Transverse colon (tissue), 4 donors: ENCODE data around the gene ATP6V1B1. TPM values are rescaled to one million over a fixed set of nuclear protein-coding genes. Genes with fewer than 3 reads are reported as not detected.

Source experiments
- DNase-seq: peaks from one replicate; pipeline ENCODE4 v3.0.0-alpha.2; 2019
- H3K27ac ChIP-seq, 4 donors: fragments of 200-600 bp; sonication (generic); 2 replicates each; pipeline ENCODE4 v1.5.1; 2016 to 2018; ENCODE audit warnings: inconsistent platforms in 4 of 4
- H3K27me3 ChIP-seq: fragments of 200-600 bp; sonication (generic); 2 replicates; pipeline ENCODE4 v1.5.1; 2017; ENCODE audit warnings: inconsistent platforms
- H3K36me3 ChIP-seq, 4 donors: fragments of 200-600 bp; sonication (generic); 2 replicates each; pipeline ENCODE4 v1.5.1; 2017 to 2019; ENCODE audit warnings: inconsistent platforms in 4 of 4
- H3K4me1 ChIP-seq, 4 donors: fragments of 200-600 bp; sonication (generic); 2 replicates each; pipeline ENCODE4 v1.5.1; 2017 to 2020; ENCODE audit warnings: inconsistent platforms in 4 of 4
- H3K4me3 ChIP-seq, 4 donors: fragments of 200-600 bp; sonication (generic); 1 replicate in 1 of 4; 2 replicates in 3 of 4; pipeline versions ENCODE4 v1.5.1 to v1.6.1; 2017 to 2019; ENCODE audit warnings: inconsistent platforms in 4 of 4
- H3K9me3 ChIP-seq, 2 donors: fragments of 200-600 bp; sonication (generic); 2 replicates each; pipeline ENCODE4 v1.5.1; 2017 to 2019; ENCODE audit warnings: inconsistent platforms in 2 of 2
- EP300 ChIP-seq: sonication (generic); formaldehyde crosslinking; IDR thresholded peaks from one replicate; pipeline ENCODE4 v1.6.1; 2017; ENCODE audit warnings: antibody characterized with exemption, low read depth
- POLR2A ChIP-seq: fragments of 450-650 bp; IDR thresholded peaks from one replicate; pipeline ENCODE4 v1.6.1; 2016; ENCODE audit warnings: antibody characterized with exemption, mild to moderate bottlenecking, moderate library complexity
- POLR2AphosphoS5 ChIP-seq, 3 donors: sonication (generic); formaldehyde crosslinking; IDR thresholded peaks; one replicate each; pipeline ENCODE4 v1.6.1; 2016; ENCODE audit warnings: antibody characterized with exemption in 3 of 3
- WGBS, 2 donors: methylation state at CpG; one replicate each; pipeline ENCODE4 v1.1.5; 2018; ENCODE audit warnings: low coverage in 1 of 2; 5-methylcytosine and 5-hydroxymethylcytosine counted together
- in situ Hi-C, 4 donors: fragments of 200-750 bp; cut with MboI; loops; one replicate each; pipeline versions ENCODE4 v1.15.0 to v1.15.1; 2017; ENCODE audit warnings: low sequenced_read_pairs in 3 of 4, low pct_ligation_motif_present in 1 of 4, low pct_unique_long_range_greater_than_20kb in 1 of 4
- intact Hi-C: fragments of 100-400 bp; cut with DNase I; formaldehyde crosslinking; loops from one replicate; pipeline ENCODE4 v1.15.1; 2023; ENCODE audit warnings: low total_unique reads
- total RNA-seq, 4 donors: library from RNA; depleted of rRNA; stranded (reverse); fragments of >200 nt; gene quantifications; one replicate each; pipeline ENCODE4 v1.1.0, GENCODE V29; 2016
- TF ChIP-seq, protein P1 (sequence below), 5 experiments: fragments of 200-600 bp in 3 of 5; fragments of 450-650 bp in 2 of 5; sonication (generic) in 3 of 5; IDR thresholded peaks; 1 replicate in 2 of 5; 2 replicates in 3 of 5; pipeline ENCODE4 v1.5.1; 2016 to 2017; ENCODE audit warnings: antibody characterized with exemption in 5 of 5, inconsistent platforms in 3 of 5, mild to moderate bottlenecking in 2 of 5, moderate library complexity in 1 of 5

Gene ATP6V1B1
- total RNA-seq, 4 donors from 2014 or later = not detected

DNA sequence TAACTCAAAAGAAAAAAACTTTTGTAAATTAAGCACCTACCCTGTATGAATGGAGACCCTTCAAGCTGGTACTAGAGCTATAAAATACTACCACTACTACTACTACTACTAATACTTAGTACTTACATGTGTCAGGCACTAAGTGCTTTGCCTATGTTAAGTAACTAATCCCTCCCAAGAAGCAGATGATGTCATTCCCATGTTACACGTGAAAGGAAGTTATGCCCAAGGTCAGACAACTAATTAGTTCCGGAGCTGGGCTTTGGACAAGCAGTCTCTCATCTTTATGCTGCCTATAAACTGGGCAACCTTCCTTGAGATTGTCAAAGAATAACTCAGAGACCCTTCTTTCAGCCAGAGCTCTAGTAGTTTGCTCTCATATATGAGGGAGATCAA, 13.9 kb upstream of the ATP6V1B1 start:
- no peaks in the 10 kb centered on the region for H3K36me3 ChIP-seq
- no peaks in the 10 kb centered on the region for H3K4me1 ChIP-seq
- in situ Hi-C loops (loop anchor here in 1 of 4 donors (10.0 kb wide), 1 partner anchor 57 kb away; no protein-coding TSS in a partner anchor), intact Hi-C loops (no loop called here)
- H3K27ac ChIP-seq = no peak overlapping the region
- no peak for DNase-seq
- no peaks in the 10 kb centered on the region for H3K9me3 ChIP-seq
- H3K4me3 ChIP-seq = no peak overlapping the region
- no peak for TF ChIP-seq POLR2A
- TF ChIP-seq, protein P1, sequence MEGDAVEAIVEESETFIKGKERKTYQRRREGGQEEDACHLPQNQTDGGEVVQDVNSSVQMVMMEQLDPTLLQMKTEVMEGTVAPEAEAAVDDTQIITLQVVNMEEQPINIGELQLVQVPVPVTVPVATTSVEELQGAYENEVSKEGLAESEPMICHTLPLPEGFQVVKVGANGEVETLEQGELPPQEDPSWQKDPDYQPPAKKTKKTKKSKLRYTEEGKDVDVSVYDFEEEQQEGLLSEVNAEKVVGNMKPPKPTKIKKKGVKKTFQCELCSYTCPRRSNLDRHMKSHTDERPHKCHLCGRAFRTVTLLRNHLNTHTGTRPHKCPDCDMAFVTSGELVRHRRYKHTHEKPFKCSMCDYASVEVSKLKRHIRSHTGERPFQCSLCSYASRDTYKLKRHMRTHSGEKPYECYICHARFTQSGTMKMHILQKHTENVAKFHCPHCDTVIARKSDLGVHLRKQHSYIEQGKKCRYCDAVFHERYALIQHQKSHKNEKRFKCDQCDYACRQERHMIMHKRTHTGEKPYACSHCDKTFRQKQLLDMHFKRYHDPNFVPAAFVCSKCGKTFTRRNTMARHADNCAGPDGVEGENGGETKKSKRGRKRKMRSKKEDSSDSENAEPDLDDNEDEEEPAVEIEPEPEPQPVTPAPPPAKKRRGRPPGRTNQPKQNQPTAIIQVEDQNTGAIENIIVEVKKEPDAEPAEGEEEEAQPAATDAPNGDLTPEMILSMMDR (IDR thresholded peaks at IDR 0.05) = no peak
- no peak for TF ChIP-seq EP300
- TF ChIP-seq POLR2AphosphoS5 (IDR thresholded peaks at IDR 0.05) = no peak
- H3K27me3 ChIP-seq = peaks cover 23% of the 10 kb centered on the region
- WGBS, 2 donors = 20% methylated on average over 2 of the region's 2 CpGs; no CpG with 5 or more reads in 1 of the 2 donors

DNA sequence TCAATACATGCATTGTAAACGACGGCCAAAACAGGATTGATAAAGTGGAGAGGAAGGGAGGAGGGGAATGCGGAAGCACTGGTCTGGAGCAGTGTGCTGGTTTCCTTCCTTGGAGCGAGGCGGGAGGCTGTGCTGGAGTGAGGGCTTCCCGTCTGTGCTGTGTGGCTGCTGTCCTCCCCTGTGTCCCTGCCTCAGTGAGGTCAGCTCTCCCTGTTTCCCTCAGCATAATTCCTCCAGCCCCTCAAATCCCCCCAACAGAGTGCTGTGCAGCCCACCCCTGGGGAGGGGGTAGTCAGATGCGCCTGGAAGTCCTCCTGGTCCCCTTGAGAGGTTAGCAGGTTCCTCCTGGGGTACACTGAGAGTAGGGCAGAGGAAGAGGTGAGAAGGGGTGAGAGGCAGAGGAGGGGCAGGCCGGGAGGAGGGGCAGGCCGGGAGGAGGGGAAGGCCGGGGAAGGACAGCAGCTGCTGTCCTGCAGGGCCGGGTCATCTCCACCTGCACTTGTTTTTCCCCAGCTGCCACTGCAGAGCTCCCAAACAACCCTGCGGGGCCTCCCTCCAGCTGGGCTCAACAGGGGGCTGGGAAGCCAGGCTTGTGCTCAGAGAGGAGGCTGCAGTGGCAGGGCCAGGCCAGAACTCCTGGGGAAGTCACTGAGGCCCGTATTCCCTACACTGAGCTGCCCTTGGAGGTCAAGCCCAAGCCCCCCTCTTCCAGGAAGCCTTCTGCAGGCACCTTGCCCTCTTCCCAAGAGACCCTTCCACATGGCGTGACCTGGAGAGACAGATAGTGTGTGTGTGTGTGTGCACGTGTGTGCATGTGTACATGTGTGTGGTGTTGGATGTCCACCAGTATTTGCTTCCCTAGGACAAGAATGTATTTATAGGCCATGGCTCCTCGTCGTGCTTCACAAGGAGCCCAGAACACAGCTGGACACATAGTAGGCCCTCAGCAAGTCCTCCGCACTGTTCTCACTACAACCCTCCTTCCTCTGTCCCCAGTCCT, 13.2 kb upstream of the ATP6V1B1 start:
- intact Hi-C loops (no loop called here), in situ Hi-C loops (loop anchor here in 1 of 4 donors (10.0 kb wide), 1 partner anchor 58 kb away; no protein-coding TSS in a partner anchor)
- H3K27me3 ChIP-seq = peaks cover 22% of the 10 kb centered on the region
- H3K36me3 ChIP-seq = no peaks in the 10 kb centered on the region
- H3K27ac ChIP-seq = no peak overlapping the region
- H3K9me3 ChIP-seq = no peaks in the 10 kb centered on the region
- H3K4me3 ChIP-seq = no peak overlapping the region
- no peak for DNase-seq
- WGBS, 2 donors = 73 to 76% methylated on average over 11 to 18 of the region's 18 CpGs
- H3K4me1 ChIP-seq = no peaks in the 10 kb centered on the region
- TF ChIP-seq POLR2AphosphoS5 (IDR thresholded peaks at IDR 0.05) (no peak), EP300 (no peak), POLR2A (no peak)
- TF ChIP-seq, protein P1 (IDR thresholded peaks at IDR 0.05) = no peak

DNA sequence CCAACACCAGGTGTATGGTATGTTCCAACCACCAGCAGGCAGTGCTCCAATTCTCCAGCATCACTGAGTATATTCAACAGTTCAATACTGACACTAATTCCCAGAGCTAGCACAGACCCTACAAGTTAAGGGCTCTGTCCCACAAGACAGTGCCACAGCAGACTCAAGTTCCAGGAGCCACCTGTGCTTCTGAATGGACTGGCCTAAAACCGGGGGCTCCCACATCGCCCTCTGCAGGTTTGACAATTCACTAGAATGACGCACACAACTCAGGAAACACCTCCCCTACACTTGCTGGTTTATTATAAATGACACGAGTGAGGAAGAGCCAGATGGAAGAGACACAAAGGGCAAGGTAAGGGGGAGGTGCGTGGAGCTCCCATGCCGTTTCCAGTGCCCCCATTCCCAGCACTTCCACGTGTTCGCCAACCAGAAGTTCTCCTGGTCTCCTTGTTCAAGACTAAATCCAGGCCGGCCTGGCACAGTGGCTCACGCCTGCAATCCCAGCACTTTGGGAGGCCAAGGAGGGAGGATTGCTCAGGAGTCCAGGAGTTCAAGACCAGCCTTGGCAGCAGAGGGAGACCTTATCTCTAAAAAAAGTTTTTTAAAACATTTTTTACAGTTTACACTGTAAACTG, 12.2 kb upstream of the ATP6V1B1 start:
- Histone ChIP-seq H3K27me3 (peaks cover 12% of the 10 kb centered on the region), H3K9me3 (no peaks in the 10 kb centered on the region), H3K4me1 (no peaks in the 10 kb centered on the region), H3K36me3 (no peaks in the 10 kb centered on the region), H3K27ac (no peak overlapping the region), H3K4me3 (no peak overlapping the region)
- DNase-seq = no peak
- intact Hi-C loops = loop anchor here (1.0 kb wide), 1 partner anchor 48 kb away; no protein-coding TSS in a partner anchor
- in situ Hi-C loops = loop anchor here in 1 of 4 donors (10.0 kb wide), 1 partner anchor 59 kb away; no protein-coding TSS in a partner anchor
- TF ChIP-seq, protein P1 (IDR thresholded peaks at IDR 0.05) = no peak
- TF ChIP-seq EP300 (no peak), POLR2AphosphoS5 (IDR thresholded peaks at IDR 0.05) (no peak), POLR2A (no peak)
- 65% methylated on average over 10 of the region's 10 CpGs; no CpG with 5 or more reads in 1 of the 2 donors for WGBS, 2 donors

DNA sequence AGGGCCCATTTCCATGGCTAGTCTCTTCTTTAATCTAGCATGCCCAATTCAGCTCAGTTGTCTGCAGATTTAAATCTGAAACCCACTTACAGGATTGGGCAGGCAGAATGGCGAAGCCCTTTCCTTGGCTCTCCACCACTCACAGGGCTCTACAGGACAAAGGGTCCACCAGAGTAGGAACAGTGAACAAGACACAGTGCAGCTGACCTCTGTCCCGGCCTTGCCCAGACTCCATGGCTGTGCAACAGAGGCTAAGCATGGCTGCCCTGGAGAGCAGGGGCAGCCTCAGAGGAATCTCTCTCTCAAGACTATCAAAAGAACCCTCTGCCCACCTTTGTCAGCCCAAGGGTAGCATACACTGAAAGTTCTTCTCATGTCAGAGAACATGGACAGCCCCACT, 9.7 kb upstream of the ATP6V1B1 start:
- peaks cover 6% of the 10 kb centered on the region for H3K27me3 ChIP-seq
- in situ Hi-C loops = loop anchor here in 3 of 4 donors (10.0 to 25.0 kb wide), 2 partner anchors 61 to 614 kb away; partner anchors contain the start of gene FAM136A (in 3 of the 3)

More for the DNA sequence above, 9.7 kb upstream of the ATP6V1B1 start:
- intact Hi-C loops = no loop called here
- TF ChIP-seq, protein P1 (IDR thresholded peaks at IDR 0.05) = no peak
- TF ChIP-seq EP300 (no peak), POLR2AphosphoS5 (IDR thresholded peaks at IDR 0.05) (no peak), POLR2A (no peak)
- Histone ChIP-seq H3K9me3 (no peaks in the 10 kb centered on the region), H3K4me3 (no peak overlapping the region), H3K36me3 (no peaks in the 10 kb centered on the region), H3K4me1 (no peaks in the 10 kb centered on the region), H3K27ac (no peak overlapping the region)
- DNase-seq = no peak
- 82% methylated on average over 2 of the region's 2 CpGs; no CpG with 5 or more reads in 1 of the 2 donors for WGBS, 2 donors
